Body of pancreas (tissue), 4 donors: ENCODE results near the gene APOB. TPM values are rescaled to one million over a fixed set of nuclear protein-coding genes. Genes with fewer than 3 reads are reported as not detected.

Experiments
- ATAC-seq: fragments of 150-250 bp; one replicate; pipeline ENCODE4 v1.9.1; 2016
- DNase-seq, 4 donors: peaks; one replicate each; pipeline ENCODE4 v3.0.0-alpha.2; 2019
- H3K27ac ChIP-seq, 4 donors: fragments of 200-600 bp; sonication (generic); 1 replicate in 3 of 4; 2 replicates in 1 of 4; pipeline versions ENCODE4 v1.5.1 to v1.6.1; 2016 to 2019; ENCODE audit warnings: mild to moderate bottlenecking in 1 of 4, mixed read lengths in 1 of 4, moderate library complexity in 1 of 4
- H3K27me3 ChIP-seq, 2 donors: fragments of 200-600 bp; sonication (generic); one replicate each; pipeline ENCODE4 v1.6.0; 2016; ENCODE audit warnings: mild to moderate bottlenecking in 1 of 2
- H3K36me3 ChIP-seq, 2 donors: fragments of 200-600 bp; sonication (generic); replicated peaks in 1 of 2; 2 replicates each; pipeline ENCODE4 v1.5.1; 2016; ENCODE audit warnings: low read depth in 2 of 2; ENCODE audit not compliant: insufficient read depth in 1 of 2
- H3K4me1 ChIP-seq: fragments of 200-600 bp; sonication (generic); one replicate; pipeline ENCODE4 v1.6.0; 2016
- H3K4me3 ChIP-seq, 2 donors: fragments of 200-600 bp; sonication (generic); 1 replicate in 1 of 2; 2 replicates in 1 of 2; pipeline ENCODE4 v1.5.1; 2016 to 2019
- H3K9me3 ChIP-seq, 3 donors: fragments of 200-600 bp; sonication (generic); 1 replicate in 2 of 3; 2 replicates in 1 of 3; pipeline ENCODE4 v1.5.1; 2016
- CTCF ChIP-seq, 7 experiments: fragments of 450-650 bp in 4 of 7; fragments of 200-600 bp in 3 of 7; sonication (generic) in 3 of 7; IDR thresholded peaks; one replicate each; pipeline ENCODE4 v1.5.1; 2016 to 2019; ENCODE audit warnings: antibody characterized with exemption in 7 of 7
- POLR2A ChIP-seq, 3 donors: fragments of 450-650 bp; IDR thresholded peaks; one replicate each; pipeline ENCODE4 v1.6.1; 2016; ENCODE audit warnings: antibody characterized with exemption in 3 of 3, mild to moderate bottlenecking in 2 of 3
- WGBS, 2 donors: methylation state at CpG; one replicate each; pipeline ENCODE4 v1.1.5; 2017; 5-methylcytosine and 5-hydroxymethylcytosine counted together
- intact Hi-C: fragments of 100-400 bp; cut with DNase I; formaldehyde crosslinking; loops from one replicate; pipeline ENCODE4 v1.15.1; 2023
- total RNA-seq, 2 donors: library from RNA; depleted of rRNA; stranded (reverse); fragments of >200 nt; gene quantifications; one replicate each; pipeline ENCODE4 v1.1.0, GENCODE V29; 2016

Gene APOB
- total RNA-seq, 2 donors from 2014 or later = 0.66 to 0.78 TPM

GRCh38 chr2:20994130-20994529, 49.7 kb downstream of the APOB start:
- intact Hi-C loops = no loop called here
- no peak for TF ChIP-seq POLR2A (IDR thresholded peaks at IDR 0.05)
- TF ChIP-seq CTCF (IDR thresholded peaks at IDR 0.05) = no peak
- no peaks in the 10 kb centered on the region for H3K4me1 ChIP-seq
- no peaks in the 10 kb centered on the region for H3K9me3 ChIP-seq
- no peak overlapping the region for H3K4me3 ChIP-seq
- no peak overlapping the region for H3K27ac ChIP-seq
- no peaks in the 10 kb centered on the region for H3K36me3 ChIP-seq
- no peaks in the 10 kb centered on the region for H3K27me3 ChIP-seq
- ATAC-seq = no peak
- 55 to 70% methylated on average over 5 of the region's 5 CpGs for WGBS, 2 donors
- no peak for DNase-seq

- intact Hi-C loops = no loop called here
- Histone ChIP-seq H3K4me1 (no peaks in the 10 kb centered on the region), H3K9me3 (no peaks in the 10 kb centered on the region), H3K36me3 (no peaks in the 10 kb centered on the region), H3K4me3 (no peak overlapping the region), H3K27me3 (no peaks in the 10 kb centered on the region), H3K27ac (no peak overlapping the region)
- no peak for ATAC-seq
- no peak for DNase-seq
- WGBS, 2 donors = 62 to 70% methylated on average over 8 of the region's 8 CpGs
- TF ChIP-seq CTCF (IDR thresholded peaks at IDR 0.05) = no peak
- no peak for TF ChIP-seq POLR2A (IDR thresholded peaks at IDR 0.05)
Measured at GRCh38 chr2:20992201-20992711, 51.6 kb downstream of the APOB start.

DNA sequence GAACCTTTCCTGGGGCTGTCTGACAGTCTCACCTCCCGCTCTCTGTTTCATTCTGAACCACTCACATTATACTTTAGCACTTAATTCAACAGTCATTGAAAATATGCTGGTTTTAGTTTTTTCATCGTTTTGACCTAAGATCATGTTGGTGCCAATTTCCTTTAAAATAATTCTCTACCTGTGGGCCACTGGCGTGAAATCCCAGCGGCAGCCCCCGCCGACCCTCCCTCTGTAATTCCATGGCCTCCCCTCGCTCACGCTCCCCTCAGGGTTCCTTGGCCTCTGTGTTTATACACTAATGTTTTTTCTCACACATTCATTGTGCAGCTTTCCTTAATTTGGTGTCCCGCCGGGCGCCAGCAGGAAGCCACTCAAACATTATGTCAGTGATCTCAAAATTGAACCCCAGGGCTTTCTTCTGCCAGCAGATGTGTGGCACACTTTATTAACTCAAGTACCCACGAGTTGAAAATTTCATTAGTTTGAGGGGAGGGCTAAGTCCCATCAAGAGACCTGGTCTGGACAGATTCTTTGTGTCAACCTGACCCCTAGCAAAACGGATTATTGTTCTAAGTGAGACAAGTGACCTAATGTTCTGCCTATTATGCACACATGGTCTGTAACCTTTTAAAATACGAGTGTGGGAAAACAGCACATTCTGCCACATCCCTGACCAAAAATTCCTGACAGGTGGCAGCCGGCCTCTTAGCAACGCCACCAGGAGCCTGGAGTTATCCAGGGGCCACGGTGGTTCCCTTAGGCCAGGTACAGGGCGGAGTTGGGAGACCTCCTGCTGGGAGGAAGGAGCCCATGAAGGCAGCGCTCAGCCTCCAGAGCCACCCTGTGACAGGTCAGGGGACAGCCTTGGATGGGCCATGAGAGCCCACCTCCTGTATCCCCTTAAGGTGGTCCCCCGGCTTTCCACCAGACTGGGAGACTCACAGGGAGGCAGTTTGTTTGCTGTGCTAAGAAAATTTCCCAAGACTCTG, 53.1 kb downstream of the APOB start:
- no peak for DNase-seq
- no peak for ATAC-seq
- H3K4me1 ChIP-seq = no peaks in the 10 kb centered on the region
- no peak overlapping the region for H3K4me3 ChIP-seq
- TF ChIP-seq CTCF (IDR thresholded peaks at IDR 0.05) = no peak
- TF ChIP-seq POLR2A (IDR thresholded peaks at IDR 0.05) = no peak
- no peaks in the 10 kb centered on the region for H3K27me3 ChIP-seq
- intact Hi-C loops = no loop called here
- H3K27ac ChIP-seq = no peak overlapping the region
- no peaks in the 10 kb centered on the region for H3K9me3 ChIP-seq
- H3K36me3 ChIP-seq = no peaks in the 10 kb centered on the region
- 55 to 61% methylated on average over 18 to 20 of the region's 20 CpGs for WGBS, 2 donors

DNA sequence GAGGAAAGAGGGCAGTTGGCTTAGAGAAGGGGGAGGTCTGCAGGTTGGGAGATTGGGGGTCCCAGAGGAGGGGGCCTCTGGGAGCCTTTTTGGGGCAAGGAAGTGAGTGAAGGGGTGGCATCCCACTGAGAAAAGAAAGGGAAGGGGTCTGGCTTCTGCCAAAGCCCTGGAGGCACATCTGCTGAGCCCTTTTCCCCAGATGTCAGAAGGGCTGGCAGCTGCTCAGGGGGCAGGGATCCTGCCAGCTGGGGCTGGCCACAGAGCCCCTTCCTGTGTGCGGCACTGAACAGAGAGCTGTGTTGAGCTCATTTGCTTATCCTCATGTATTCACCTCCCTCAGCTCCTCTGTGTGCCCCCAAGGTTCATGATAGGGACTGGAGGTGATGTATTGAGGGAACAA, 54.5 kb downstream of the APOB start:
- TF ChIP-seq POLR2A (IDR thresholded peaks at IDR 0.05) (no peak), CTCF (IDR thresholded peaks at IDR 0.05) (no peak)
- Histone ChIP-seq H3K27me3 (no peaks in the 10 kb centered on the region), H3K4me1 (no peaks in the 10 kb centered on the region), H3K4me3 (no peak overlapping the region), H3K9me3 (no peaks in the 10 kb centered on the region), H3K36me3 (no peaks in the 10 kb centered on the region), H3K27ac (no peak overlapping the region)
- DNase-seq (no peak), ATAC-seq (no peak)
- WGBS, 2 donors = 71 to 88% methylated on average over 1 of the region's 1 CpG
- intact Hi-C loops = no loop called here
